Measurements from ENCODE around the gene SELENOM.

DNA sequence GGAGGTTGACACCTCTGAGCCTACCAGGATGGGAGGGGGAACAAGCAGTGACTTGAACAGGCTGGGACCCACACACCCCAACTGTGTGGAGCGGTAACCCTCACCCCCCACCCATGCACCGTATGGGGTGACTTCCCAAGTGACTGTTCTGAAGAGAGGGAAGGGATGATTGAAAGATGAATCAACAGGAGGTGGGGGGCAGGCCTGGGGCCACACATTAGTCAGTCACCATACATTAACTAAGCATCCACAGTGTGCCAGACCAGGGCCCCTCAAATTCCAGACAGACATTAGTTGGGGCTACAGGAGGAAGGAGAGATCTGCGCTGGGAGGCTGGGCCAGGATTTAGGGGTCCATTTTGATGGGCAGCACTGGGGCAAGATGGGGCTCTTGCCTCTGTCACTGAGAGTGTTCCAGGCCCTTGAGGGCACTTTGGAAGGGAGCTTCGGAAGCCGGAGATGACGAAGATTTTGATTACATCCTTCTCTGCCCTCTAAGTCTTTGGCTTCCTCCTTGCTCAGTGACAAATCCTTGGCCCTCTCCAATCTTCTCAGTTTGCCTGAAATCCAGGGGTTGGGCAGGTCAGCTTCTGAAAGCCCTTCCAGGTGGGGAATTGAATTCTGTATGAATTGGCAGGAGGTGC, 25.3 kb downstream of the SELENOM start:
- TF ChIP-seq, protein P1, sequence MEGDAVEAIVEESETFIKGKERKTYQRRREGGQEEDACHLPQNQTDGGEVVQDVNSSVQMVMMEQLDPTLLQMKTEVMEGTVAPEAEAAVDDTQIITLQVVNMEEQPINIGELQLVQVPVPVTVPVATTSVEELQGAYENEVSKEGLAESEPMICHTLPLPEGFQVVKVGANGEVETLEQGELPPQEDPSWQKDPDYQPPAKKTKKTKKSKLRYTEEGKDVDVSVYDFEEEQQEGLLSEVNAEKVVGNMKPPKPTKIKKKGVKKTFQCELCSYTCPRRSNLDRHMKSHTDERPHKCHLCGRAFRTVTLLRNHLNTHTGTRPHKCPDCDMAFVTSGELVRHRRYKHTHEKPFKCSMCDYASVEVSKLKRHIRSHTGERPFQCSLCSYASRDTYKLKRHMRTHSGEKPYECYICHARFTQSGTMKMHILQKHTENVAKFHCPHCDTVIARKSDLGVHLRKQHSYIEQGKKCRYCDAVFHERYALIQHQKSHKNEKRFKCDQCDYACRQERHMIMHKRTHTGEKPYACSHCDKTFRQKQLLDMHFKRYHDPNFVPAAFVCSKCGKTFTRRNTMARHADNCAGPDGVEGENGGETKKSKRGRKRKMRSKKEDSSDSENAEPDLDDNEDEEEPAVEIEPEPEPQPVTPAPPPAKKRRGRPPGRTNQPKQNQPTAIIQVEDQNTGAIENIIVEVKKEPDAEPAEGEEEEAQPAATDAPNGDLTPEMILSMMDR (IDR thresholded peaks at IDR 0.05; ENCODE audit: insufficient read depth, low read depth, low read length) = no peak
- no peak for TF ChIP-seq EZH2 (IDR thresholded peaks at IDR 0.05; ENCODE audit: insufficient read depth, low read length)
